Suprapubic skin (tissue), 4 donors: ENCODE measurements around the gene KLHL13. TPM values are rescaled to one million over a fixed set of nuclear protein-coding genes. Genes with fewer than 3 reads are reported as not detected.

Experiments
- DNase-seq, 2 donors: peaks; one replicate each; pipeline ENCODE4 v3.0.0-alpha.2; 2019; ENCODE audit warnings: low spot score in 2 of 2
- H3K27ac ChIP-seq: fragments of 200-600 bp; sonication (generic); one replicate; pipeline ENCODE4 v1.5.1; 2019
- H3K27me3 ChIP-seq: fragments of 200-600 bp; sonication (generic); one replicate; pipeline ENCODE4 v1.5.1; 2019
- H3K36me3 ChIP-seq: fragments of 200-600 bp; sonication (generic); one replicate; pipeline ENCODE4 v1.5.1; 2019
- H3K4me1 ChIP-seq: fragments of 200-600 bp; sonication (generic); one replicate; pipeline ENCODE4 v1.5.1; 2019
- H3K4me3 ChIP-seq: fragments of 200-600 bp; sonication (generic); one replicate; pipeline ENCODE4 v1.5.1; 2019; ENCODE audit warnings: mild to moderate bottlenecking
- H3K9me3 ChIP-seq: fragments of 200-600 bp; sonication (generic); one replicate; pipeline ENCODE4 v1.5.1; 2019
- CTCF ChIP-seq, 2 donors: fragments of 200-600 bp in 1 of 2; fragments of 450-650 bp in 1 of 2; sonication (generic) in 1 of 2; IDR thresholded peaks; one replicate each; pipeline ENCODE4 v1.5.1; 2016 to 2019; ENCODE audit warnings: antibody characterized with exemption in 2 of 2, mild to moderate bottlenecking in 1 of 2, moderate library complexity in 1 of 2
- EP300 ChIP-seq: sonication (generic); formaldehyde crosslinking; IDR thresholded peaks from one replicate; pipeline ENCODE4 v1.6.1; 2017; ENCODE audit warnings: antibody characterized with exemption
- POLR2A ChIP-seq, 2 donors: fragments of 450-650 bp; IDR thresholded peaks; one replicate each; pipeline ENCODE4 v1.6.1; 2017; ENCODE audit warnings: antibody characterized with exemption in 2 of 2, mild to moderate bottlenecking in 2 of 2, moderate library complexity in 2 of 2
- POLR2AphosphoS5 ChIP-seq, 3 donors: sonication (generic); formaldehyde crosslinking; IDR thresholded peaks; one replicate each; pipeline ENCODE4 v1.6.1; 2017; ENCODE audit warnings: antibody characterized with exemption in 3 of 3
- WGBS: methylation state at CpG from one replicate; pipeline ENCODE4 v1.1.5; 2018; 5-methylcytosine and 5-hydroxymethylcytosine counted together
- total RNA-seq, 4 donors: library from RNA; depleted of rRNA; stranded (reverse); fragments of >200 nt; gene quantifications; one replicate each; pipeline ENCODE4 v1.1.0, GENCODE V29; 2016

Gene KLHL13
- total RNA-seq, 4 donors from 2014 or later = 1.1 to 1.7 (median 1.6) TPM

- H3K9me3 ChIP-seq = no peaks in the 10 kb centered on the region
- no peak overlapping the region for H3K27ac ChIP-seq
- no peak for DNase-seq
- no peaks in the 10 kb centered on the region for H3K27me3 ChIP-seq
- WGBS = 42% methylated on average over 1 of the region's 1 CpG
- no peaks in the 10 kb centered on the region for H3K36me3 ChIP-seq
- TF ChIP-seq CTCF (IDR thresholded peaks at IDR 0.05) (no peak), EP300 (no peak), POLR2AphosphoS5 (IDR thresholded peaks at IDR 0.05) (no peak), POLR2A (IDR thresholded peaks at IDR 0.05) (no peak)
- no peaks in the 10 kb centered on the region for H3K4me1 ChIP-seq
- no peak overlapping the region for H3K4me3 ChIP-seq
These were observed 66.9 kb downstream of the KLHL13 start for GRCh38 chrX:118049713-118050112.

- H3K4me1 ChIP-seq = no peaks in the 10 kb centered on the region
- H3K27ac ChIP-seq = no peak overlapping the region
- DNase-seq = no peak
- 64% methylated on average over 4 of the region's 4 CpGs for WGBS
- no peaks in the 10 kb centered on the region for H3K9me3 ChIP-seq
- H3K4me3 ChIP-seq = no peak overlapping the region
- TF ChIP-seq EP300 (no peak), POLR2AphosphoS5 (IDR thresholded peaks at IDR 0.05) (no peak), CTCF (IDR thresholded peaks at IDR 0.05) (no peak), POLR2A (IDR thresholded peaks at IDR 0.05) (no peak)
- H3K36me3 ChIP-seq = no peaks in the 10 kb centered on the region
- no peaks in the 10 kb centered on the region for H3K27me3 ChIP-seq
These were observed 69.0 kb downstream of the KLHL13 start for GRCh38 chrX:118047446-118048186.

- H3K27ac ChIP-seq = no peak overlapping the region
- DNase-seq = no peak
- H3K9me3 ChIP-seq = no peaks in the 10 kb centered on the region
- 100% methylated on average over 1 of the region's 1 CpG for WGBS
- H3K27me3 ChIP-seq = no peaks in the 10 kb centered on the region
- no peaks in the 10 kb centered on the region for H3K36me3 ChIP-seq
- TF ChIP-seq CTCF (IDR thresholded peaks at IDR 0.05) (no peak), EP300 (no peak), POLR2A (IDR thresholded peaks at IDR 0.05) (no peak), POLR2AphosphoS5 (IDR thresholded peaks at IDR 0.05) (no peak)
- no peaks in the 10 kb centered on the region for H3K4me1 ChIP-seq
- H3K4me3 ChIP-seq = no peak overlapping the region
These were observed 77.0 kb downstream of the KLHL13 start for GRCh38 chrX:118039591-118039990.

- H3K4me3 ChIP-seq = no peak overlapping the region
- H3K27me3 ChIP-seq = no peaks in the 10 kb centered on the region
- 54% methylated on average over 3 of the region's 3 CpGs for whole genome bisulfite sequencing
- DNase-seq = no peak
- H3K9me3 ChIP-seq = no peaks in the 10 kb centered on the region
- H3K4me1 ChIP-seq = no peaks in the 10 kb centered on the region
- no peak for TF ChIP-seq CTCF (IDR thresholded peaks at IDR 0.05)
- no peak for TF ChIP-seq POLR2A (IDR thresholded peaks at IDR 0.05)
- TF ChIP-seq EP300 = no peak
- TF ChIP-seq POLR2AphosphoS5 (IDR thresholded peaks at IDR 0.05) = no peak
- no peaks in the 10 kb centered on the region for H3K36me3 ChIP-seq
- no peak overlapping the region for H3K27ac ChIP-seq
These were observed 77.8 kb downstream of the KLHL13 start for GRCh38 chrX:118038614-118039365.

GRCh38 chrX:118026631-118027030 is 90.0 kb downstream of the KLHL13 start:
- DNase-seq = no peak
- no peak overlapping the region for H3K4me3 ChIP-seq
- TF ChIP-seq POLR2A (IDR thresholded peaks at IDR 0.05) (no peak), EP300 (no peak), POLR2AphosphoS5 (IDR thresholded peaks at IDR 0.05) (no peak), CTCF (IDR thresholded peaks at IDR 0.05) (no peak)
- no peak overlapping the region for H3K27ac ChIP-seq
- H3K36me3 ChIP-seq = no peaks in the 10 kb centered on the region
- 42% methylated on average over 1 of the region's 1 CpG for WGBS
- no peaks in the 10 kb centered on the region for H3K4me1 ChIP-seq
- H3K9me3 ChIP-seq = no peaks in the 10 kb centered on the region
- no peaks in the 10 kb centered on the region for H3K27me3 ChIP-seq
